Stimulated activated CD4-positive, alpha-beta T cell treated with anti-CD3 and anti-CD28 coated beads, Interleukin-15, amount 100 ng/mL, for 1 hour (primary cell): ENCODE data around the gene COL28A1.

Experiments used
- DNase-seq, 2 donors: peaks; one replicate each; pipeline ENCODE4 v3.0.0-alpha.2; 2020; ENCODE audit warnings: low read depth in 1 of 2, low spot score in 1 of 2

COL28A1 gene

DNA sequence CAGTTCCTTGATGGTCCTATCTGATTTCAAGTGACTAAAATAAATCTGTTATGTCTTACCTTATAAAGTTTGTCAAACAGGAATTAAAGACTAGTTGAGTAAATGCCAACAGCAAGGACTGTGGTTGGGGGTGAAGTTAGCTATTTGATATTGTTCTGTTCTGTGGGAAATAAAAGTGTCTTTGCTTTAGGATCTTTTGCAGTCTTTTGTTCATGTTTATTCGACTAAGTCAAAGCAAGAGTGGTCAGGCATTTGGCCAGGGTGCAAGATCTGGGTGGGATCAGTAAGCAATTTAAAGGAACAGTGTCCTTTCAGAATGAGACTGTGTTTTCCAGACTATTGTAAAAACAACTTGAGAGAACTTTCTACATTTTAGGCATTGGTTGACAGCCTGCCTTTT is at the start of gene COL28A1:
COL28A1 (minus strand) TSS at position 183 of the 400 bp plus-strand sequence. CDS start 2,998 bp downstream, outside the sequence.
- DNase-seq, result no peak

DNA sequence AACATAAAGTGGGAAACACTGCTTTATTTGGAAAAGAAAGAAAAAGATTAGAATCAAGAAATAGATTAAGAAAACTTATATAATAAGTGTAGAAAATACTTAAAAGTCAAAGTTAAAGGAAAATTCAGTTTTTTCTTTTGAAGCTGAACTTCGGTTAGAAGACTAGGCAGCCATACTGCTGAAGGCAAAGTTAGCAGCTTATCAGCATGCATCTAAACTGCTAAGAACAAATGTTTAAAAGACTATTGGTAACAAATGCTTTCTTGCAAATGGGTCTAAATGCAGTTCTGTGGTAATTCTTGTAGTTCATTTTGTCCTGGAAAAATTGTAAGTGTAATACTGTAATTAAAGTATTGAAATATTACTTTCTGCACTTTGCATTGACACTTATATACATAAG is 49.0 kb upstream of the COL28A1 start:
- no peak for DNase-seq

DNA sequence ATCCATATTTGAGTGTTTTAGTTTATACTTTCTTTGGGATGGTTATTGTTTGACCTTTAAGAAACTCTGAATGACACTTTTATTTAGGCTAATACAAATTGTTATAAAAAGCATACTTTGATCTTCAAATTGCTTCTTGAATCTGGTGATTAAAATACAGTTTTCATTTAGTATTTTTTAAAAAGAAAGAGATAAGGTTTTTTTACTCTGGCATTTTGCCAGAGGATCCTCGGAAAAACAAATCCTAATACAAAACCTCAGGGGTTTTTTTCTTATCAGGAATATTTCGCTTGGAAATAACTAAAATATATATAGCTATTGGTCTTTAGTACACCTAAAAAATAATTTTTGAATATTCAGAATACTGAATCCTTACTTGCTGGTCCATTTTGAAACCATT is 48.1 kb upstream of the COL28A1 start:
- DNase-seq, result no peak

DNA sequence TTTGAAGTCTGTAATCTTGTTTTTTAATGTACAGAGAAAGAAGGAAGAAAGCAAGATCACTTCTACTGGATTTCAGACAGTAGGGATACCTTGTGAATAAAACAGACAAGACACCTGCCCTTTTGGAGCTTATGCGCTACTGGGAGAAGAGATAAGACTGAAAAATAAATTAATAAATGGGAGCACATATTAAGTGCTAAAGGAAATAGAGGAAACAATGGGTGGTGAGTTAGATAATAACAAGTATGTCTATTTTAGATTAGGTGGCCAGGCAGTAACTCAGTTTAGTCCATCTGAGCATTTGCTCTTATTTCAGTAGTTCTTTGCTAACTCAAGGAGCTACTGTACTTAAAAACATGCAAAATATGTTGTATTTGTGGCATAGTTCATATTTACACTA is 46.9 kb upstream of the COL28A1 start:
- DNase-seq, result no peak

DNA sequence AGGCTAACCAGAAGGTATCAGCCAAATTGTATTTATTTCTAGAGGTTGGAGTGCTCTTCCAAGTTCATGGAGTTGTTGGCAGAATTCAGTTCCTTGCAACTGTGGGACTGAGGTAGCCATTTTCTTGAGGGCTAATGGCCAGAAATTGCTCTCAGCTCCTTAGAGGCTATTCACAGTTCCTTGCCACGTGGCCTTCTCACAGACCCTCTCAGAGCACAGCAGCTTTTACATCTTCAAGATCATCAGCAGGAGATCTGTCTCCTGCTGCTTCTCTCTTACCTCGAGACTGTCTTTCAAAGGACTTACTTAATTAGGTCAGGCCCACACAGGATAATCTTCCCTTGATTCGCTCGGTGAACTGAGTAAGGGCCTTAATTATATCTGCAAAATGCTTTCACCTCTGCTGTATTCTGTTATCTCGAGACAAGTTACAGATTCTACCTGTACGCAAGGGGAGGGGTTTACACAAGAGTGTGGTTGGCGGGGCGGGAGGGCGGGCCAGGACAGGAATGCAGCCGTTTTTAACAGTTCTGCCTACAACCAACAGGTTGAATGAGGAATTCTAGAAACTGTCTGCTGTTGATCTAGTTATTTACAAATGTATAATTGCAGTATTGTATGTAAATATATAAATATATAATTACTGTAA is 46.0 kb upstream of the COL28A1 start:
- no peak for DNase-seq

DNA sequence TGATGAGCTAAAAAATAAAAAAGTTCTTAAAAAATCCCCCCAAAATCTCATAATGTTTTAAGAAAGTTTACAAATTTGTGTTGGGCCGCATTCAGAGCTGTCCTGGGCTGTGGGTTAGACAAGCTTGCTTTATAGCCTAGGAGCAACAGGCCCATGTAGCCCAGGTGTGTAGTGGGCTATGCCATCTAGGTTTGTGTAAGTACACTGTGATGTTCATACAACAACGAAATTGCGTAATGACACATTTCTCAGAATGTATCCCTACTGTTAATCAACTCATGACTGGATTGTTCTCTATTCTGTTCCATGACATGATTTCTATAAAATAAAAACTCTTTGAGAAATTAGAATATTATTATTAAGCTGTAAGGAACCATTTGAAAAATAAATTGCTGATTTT is 44.0 kb upstream of the COL28A1 start:
- no peak for DNase-seq

DNA sequence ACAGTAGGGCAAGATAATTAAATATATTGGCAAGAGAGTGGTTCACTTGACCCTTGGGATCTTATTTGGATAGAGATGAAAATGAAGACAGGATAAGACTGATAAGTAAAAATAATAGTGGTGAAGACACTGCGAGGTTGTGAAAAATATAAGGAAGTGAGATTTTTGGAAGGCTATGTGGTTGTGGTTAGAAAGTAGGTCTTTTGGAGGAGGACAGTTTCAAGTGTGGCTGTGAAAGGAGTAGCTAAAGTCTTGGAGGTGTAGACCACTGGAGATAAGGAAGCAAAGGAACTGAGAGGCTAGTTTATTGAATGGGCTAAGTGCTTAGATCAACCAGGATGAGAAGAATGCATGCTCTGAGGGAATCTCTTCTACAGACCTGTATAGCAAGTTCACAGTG is 42.2 kb upstream of the COL28A1 start:
- DNase-seq, result no peak

DNA sequence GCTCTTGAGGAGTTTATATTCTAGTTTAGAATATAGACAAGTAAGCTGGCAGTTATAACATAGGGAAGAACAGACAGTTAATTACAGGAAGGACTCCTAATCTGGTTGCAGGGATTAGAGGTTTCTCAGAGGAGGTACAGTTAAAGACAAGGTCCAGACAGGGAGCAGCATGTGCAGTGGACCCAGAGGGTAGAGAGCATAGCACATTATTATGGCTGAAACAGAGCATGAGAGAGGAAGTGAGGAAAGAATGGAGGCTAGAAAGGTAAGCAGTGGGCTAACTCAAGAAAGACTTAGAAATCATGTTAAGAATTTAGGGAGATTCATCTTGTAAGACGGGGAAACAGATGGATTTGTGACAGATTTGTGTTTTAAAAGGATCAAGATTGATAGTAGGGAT is 40.7 kb upstream of the COL28A1 start:
- no peak for DNase-seq

DNA sequence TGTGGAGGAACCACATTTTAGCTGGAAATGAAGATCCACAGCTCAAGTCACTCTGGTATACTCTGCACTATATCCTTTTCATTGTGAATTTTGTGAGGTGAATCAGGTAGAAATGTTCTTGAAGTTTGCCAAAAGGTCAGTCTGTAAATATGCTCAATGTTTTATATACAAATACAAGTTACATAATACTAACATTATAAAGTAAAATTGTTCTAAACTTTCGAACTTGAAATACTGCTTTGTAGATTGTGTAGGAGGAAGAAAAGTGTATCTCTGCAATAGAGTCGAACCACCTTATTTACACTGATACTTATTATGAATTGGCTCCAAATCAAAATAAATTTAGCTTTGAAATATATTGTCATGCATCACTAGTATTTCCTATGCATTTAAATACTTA is 38.0 kb upstream of the COL28A1 start:
- DNase-seq, result no peak

DNA sequence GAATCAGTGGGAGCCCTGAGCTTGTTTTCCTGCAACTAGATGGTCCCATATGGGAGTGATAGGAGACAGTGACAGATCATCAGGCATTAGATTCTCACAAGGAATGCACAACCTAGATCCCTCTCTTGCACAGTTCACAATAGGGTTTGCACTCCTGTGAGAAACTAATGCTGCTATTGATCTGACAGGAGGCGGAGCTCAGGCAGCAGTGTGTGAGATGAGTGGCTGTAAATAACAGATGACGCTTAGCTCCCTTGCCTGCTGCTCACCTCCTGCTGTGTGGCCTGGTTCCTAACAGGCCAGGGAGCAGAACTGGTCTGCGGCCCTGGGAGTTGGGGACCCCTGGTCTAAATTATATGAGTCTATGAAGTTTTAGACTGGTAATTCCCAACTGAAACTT is 34.9 kb upstream of the COL28A1 start:
- DNase-seq, result no peak

DNA sequence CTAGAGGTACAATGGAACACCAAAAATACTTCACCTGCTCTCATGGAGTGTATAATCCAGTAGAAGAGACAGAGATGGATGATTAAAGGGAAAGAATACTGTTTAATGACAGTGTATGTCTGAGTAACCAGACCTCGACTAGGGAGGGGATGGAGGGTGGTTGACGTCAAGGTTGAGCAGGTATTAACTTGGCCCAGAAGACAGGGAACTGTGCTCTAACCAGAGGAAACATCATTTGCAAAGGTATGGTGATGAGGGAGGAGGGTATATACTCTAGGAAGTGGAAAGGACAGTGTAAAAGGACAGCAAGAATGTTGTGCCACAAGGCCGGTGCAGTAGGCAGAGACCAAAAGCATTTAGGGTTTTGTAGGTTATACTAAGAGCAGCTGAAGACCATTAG is 33.9 kb upstream of the COL28A1 start:
- DNase-seq, result no peak

DNA sequence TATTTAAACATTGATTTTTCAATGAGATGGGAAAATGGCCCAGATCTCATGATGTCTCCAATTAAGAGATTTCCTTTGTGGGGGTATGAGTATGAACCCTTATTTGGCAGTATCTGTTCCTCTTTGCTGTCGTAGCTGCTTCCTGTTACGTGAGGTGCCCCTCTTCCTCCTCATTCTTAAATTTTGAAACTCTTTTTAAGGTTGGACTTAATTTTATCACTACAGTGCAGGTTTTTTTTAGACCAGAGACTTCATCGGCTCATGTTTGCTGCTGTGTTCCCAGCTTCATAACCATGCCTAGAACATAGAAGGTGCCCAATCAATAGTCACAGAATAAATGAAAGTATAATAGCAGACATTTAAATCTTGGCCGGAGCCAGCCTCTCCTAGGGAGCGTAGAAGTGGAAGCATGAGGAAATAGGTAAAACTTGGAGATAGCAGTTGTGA is 33.4 kb upstream of the COL28A1 start:
- DNase-seq, result no peak

DNA sequence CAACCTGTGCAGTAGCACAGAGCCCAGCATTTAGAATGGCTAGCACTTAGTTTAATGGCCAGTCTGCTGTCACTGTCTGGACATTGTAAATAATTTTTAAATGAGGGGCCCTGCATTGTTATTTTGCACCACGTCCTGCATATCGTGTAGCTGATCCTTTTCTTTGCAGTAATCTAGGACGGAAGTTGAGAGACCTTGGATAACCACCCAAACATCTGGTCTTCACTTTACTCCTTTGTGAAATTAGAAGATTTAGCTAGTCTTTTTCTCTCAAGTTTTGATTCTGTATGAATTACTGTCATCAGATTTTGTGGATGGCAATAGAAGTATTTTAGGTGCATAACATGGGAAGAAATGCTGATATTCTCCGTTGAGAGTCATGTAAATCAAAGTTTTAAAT is 32.9 kb upstream of the COL28A1 start:
- no peak for DNase-seq

DNA sequence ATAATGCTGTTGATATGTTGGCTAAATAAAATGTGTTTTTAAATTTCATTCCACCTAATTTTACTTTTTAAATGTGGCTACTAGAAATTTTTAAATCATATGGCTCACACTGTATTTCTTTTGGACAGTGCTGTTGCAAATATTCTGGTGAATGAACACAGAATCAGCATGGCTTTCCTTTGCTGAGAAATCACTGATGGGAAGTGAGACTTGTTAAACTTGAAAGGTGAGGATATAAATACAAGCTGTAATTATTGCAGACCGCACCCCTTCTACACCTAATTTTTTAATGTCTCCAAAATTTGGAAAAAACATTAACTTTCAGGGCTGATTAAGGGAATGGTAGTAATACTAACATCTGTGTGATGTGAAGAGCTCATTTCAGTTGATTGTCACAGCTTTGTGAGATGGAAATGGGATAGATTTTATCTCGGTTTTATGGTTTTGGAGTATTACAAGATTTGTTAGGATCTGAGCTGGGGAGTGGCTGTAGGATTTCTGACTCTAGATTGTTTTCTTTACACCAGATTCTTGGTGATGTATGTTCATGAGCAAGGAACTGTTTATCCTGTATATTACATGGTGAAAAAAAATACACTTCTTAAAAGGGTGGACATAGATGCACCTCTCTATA is 32.3 kb upstream of the COL28A1 start:
- no peak for DNase-seq

DNA sequence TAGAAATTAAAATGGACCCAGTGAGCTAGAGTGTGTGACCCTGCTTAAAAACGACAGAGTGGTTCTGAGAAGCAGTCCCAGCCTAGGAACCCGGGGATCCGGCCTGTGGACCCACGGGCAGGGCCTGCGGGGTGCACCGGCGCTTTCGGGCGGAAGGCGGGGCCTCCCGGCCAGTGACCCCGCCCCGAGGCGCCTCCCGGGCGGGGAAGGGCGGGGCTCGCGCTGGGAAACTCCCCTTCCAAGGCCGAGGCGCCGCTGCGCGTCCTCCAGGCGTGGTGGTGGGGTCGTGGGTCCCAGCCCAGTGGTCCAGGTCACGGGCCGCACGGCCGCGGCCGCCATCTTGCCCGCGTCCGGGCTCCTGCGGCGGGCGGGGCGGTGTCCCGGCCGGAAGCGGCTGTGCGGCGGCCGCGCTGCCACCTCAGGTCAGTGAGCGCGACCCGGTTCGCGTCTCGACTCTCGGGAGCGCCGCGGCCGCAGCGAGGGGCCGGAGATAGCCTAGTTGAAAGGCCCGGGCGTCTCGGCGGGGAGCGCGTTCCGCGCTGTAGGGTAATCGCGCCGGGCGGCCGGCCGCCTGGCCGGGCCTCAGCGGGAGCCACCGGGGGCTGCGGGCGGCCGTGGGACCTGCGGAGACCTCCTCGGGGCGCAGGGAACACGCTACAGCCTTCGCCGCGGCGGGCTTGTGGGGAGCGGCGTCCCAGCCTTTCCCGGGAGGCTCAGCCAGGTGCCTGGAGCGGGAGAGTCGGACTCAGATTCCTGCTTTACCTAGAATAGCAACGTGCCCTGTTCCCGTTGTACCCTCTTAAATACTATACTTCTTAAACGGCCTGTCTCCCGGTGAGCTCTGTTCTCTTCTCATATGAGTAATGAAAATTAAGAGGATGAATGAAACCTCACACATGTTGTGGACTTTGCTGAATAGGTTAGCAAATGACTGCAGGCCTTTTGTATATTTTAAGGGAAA is 31.3 kb upstream of the COL28A1 start, which contains the start of gene MIOS:
MIOS (plus strand) TSS at position 234 of the 961 bp plus-strand sequence. CDS start 5,592 bp downstream, outside the sequence.
- DNase-seq, result peak; percentile 70 to 77

DNA sequence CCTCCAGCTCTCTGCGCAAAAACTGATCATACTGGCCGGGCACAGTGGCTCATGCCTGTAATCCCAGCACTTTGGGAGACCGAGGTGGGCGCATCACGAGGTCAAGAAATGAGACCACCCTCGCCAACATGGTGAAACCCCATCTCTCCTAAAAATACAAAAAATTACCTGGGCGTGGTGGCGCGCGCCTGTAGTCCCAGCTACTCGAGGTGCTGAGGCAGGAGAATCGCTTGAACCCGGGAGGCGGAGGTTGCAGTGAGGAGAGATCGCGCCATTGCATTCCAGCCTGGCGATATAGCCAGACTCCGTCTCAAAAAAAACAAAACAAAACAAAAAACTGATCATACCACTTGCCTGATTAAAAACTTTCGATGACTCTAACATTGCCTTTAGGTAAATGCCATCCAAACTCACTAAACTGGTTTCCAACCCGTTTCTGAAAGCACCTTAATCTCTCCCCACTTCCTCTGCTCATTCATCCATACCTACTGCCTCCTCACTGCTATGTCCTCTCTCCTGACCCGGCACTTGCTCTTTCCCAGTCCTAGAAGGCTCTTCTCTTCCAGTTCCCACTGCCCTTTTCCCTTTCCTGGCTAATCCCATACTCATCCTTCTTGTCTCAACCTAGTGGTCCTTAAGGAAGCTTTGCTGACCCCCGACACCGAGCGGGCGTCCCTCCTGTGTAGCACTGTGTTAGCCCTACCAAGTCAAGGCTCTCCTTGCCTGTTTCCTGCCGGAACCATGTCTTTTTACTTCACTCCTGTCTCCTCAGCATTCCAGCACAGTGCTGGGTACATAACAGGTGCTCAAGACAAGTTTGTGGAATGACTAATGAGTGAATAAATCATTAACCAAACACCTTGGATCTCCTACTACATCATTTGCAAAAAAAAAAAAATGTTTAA is 30.3 kb upstream of the COL28A1 start:
- DNase-seq, result no peak

DNA sequence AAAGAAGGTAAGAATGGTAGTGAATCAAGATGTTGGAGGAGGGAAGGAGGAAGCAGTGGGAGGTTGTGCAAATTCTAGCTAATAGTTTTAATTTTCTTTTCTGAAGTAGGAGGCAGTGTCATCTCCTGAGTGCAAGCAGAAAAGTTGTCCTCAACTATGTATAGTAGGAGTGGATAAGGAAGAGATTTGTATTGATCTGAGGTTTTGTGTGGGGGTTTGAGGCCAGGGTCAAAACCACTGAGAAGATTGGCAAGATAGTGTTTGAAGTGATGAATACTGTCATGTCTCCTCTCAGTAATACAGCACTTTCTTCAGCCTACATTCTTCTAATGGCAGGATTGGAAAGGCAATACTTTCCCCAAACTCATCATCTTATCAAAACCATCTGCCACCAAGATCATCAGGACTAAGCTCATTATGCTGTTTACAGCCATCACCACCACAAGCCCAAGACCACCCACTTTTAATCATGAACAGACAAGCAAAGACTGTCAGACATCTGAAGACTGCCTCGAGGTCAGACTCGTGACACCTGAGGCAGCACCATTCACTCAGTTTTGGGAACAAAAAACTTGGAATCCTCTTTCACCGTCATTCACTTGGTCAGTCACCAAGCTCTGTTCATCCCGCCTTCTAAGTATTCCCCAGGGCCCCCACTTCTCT is 29.5 kb upstream of the COL28A1 start:
- DNase-seq, result no peak

DNA sequence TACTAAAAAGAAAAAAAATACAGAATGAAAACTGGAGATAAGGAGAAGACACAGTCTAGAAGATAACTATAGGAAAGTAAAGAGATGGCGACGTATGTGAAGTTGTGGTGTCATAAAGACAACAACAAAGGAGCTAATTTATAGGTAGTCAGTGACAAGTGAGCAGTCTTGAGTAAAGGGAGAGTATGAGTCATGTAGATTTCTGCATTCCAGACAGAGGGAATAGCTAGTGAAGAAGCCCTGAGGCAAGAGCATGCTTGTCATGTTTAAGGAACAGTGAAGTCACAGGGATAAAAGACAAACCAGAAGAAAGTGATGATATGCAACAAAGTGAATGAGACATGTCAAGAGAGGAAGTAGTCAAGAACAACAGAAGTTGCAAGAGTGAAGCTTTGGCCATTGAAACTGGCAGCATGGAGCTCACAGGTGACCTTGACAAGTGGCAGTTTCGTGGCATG is 28.7 kb upstream of the COL28A1 start:
- DNase-seq, result no peak

DNA sequence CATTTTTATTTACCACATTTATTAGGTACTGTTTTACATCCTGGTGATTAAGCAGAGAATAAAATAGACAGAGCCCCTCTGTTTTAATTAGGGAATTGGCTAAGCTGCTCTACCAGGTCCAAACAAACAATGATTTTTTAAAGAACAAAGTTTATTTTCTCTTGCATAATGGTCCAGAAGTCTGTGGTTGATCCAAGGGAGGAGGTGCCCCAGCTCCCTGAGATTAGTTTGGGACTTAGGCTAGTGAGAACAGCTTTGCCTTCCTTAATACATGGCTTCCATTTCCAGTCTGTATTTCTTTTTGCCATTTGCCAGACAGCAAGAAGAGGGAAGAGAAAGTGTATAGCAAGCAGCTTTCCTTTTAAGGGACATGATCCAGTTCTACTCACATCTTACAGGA is 28.1 kb upstream of the COL28A1 start:
- DNase-seq, result no peak

DNA sequence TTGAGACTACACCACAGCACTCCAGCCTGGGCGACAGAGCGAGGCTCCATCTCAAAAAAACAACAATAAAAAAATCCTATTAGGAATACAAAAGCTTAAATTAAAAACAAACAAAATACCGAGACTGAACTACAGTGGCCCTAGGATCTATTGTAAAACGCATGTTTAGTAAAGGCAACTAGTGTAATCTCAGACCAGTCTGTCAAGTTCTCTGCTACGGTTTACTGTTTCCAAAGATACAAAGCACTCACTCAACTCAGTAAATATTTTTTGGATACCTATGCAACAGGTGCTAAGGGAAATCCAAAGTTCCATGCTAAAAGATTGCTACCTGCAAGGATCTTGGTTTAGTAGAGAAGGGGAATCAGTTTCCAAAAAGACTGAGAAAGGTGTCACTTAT is 27.6 kb upstream of the COL28A1 start:
- DNase-seq, result no peak
